C4-2B (cell line): ENCODE results near the gene GRAMD4.

Experiments used
- CTCF ChIP-seq: fragments of 450-650 bp; conservative IDR thresholded peaks from 2 replicates; pipeline ENCODE4 v1.5.1; 2017; ENCODE audit warnings: mild to moderate bottlenecking
- ZFX ChIP-seq: fragments of 450-650 bp; IDR thresholded peaks from 2 replicates; pipeline ENCODE4 v1.6.1; 2017

DNA sequence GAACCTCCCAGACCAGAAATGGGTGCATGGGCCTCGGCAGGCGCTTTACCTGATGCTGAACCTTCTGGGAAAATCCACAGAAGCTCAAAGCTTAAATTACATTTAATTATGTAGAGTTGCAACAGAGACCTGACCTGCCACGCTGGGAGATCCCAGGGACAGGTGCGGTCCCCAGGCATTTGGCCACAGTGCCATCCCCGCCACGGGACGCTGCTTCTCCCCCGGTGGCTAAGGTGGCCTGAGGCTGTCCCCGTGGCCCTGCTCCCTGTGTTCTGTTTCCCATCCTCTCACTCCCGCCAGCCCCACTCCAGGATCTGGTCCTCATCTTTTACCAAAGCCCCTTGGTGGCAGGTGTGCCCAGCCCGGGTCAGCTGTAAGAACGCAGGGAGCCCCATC lies 39.6 kb downstream of the GRAMD4 start:
- TF ChIP-seq CTCF (no peak), ZFX (no peak)
